Left hindlimb (tissue), 1 donor: ENCODE measurements around the gene THSD7A.

Experiments
- DNase-seq: peaks from one replicate; pipeline ENCODE4 v3.0.0-alpha.2; 2018

Gene THSD7A

GRCh38 chr7:11811709-11812108 is 20.3 kb downstream of the THSD7A start:
- no peak for DNase-seq

- no peak for DNase-seq
These were observed 21.9 kb downstream of the THSD7A start for GRCh38 chr7:11810043-11810625.

GRCh38 chr7:11807000-11807399 is 25.0 kb downstream of the THSD7A start:
- DNase-seq = no peak

GRCh38 chr7:11804621-11805020 is 27.4 kb downstream of the THSD7A start:
- no peak for DNase-seq

- DNase-seq = no peak
These were observed 36.8 kb downstream of the THSD7A start for GRCh38 chr7:11795231-11795630.

GRCh38 chr7:11792166-11792565 is 39.8 kb downstream of the THSD7A start:
- DNase-seq = no peak

- no peak for DNase-seq
These were observed 43.4 kb downstream of the THSD7A start for GRCh38 chr7:11788568-11788967.

GRCh38 chr7:11787534-11787933 is 44.5 kb downstream of the THSD7A start:
- DNase-seq = no peak

GRCh38 chr7:11786186-11786585 is 45.8 kb downstream of the THSD7A start:
- no peak for DNase-seq

GRCh38 chr7:11784769-11785536 is 47.0 kb downstream of the THSD7A start:
- DNase-seq = no peak

GRCh38 chr7:11779864-11780674 is 51.9 kb downstream of the THSD7A start:
- DNase-seq = no peak

GRCh38 chr7:11776039-11776438 is 56.0 kb downstream of the THSD7A start:
- DNase-seq = no peak

GRCh38 chr7:11775401-11775800 is 56.6 kb downstream of the THSD7A start:
- no peak for DNase-seq

- no peak for DNase-seq
These were observed 63.7 kb downstream of the THSD7A start for GRCh38 chr7:11768263-11768662.

GRCh38 chr7:11767148-11767547 is 64.8 kb downstream of the THSD7A start:
- no peak for DNase-seq

- no peak for DNase-seq
These were observed 71.6 kb downstream of the THSD7A start for GRCh38 chr7:11760372-11760771.

GRCh38 chr7:11758627-11759111 is 73.3 kb downstream of the THSD7A start:
- no peak for DNase-seq

GRCh38 chr7:11757153-11757552 is 74.8 kb downstream of the THSD7A start:
- no peak for DNase-seq

GRCh38 chr7:11754933-11755332 is 77.1 kb downstream of the THSD7A start:
- no peak for DNase-seq

- DNase-seq = no peak
These were observed 77.9 kb downstream of the THSD7A start for GRCh38 chr7:11754123-11754522.

- DNase-seq = no peak
These were observed 78.6 kb downstream of the THSD7A start for GRCh38 chr7:11753433-11753832.

GRCh38 chr7:11751807-11752389 is 80.1 kb downstream of the THSD7A start:
- no peak for DNase-seq

- no peak for DNase-seq
These were observed 80.7 kb downstream of the THSD7A start for GRCh38 chr7:11751315-11751714.
